H1 (cell line): ENCODE measurements around the gene LOC128125822.

ENCODE experiments used
- CTCF ChIA-PET: fragments of 300-600 bp; sonication (Branson Sonifier 250); formaldehyde crosslinking; loops from one replicate; lab custom pipeline; 2021; ENCODE audit not compliant: partially characterized antibody; lab: Charles Lee
- POLR2A ChIA-PET: fragments of 300-600 bp; sonication (Branson Sonifier 250); formaldehyde crosslinking; loops from one replicate; lab custom pipeline; 2021; ENCODE audit warnings: inconsistent platforms; ENCODE audit not compliant: partially characterized antibody; lab: Charles Lee
- DNase-seq, 2 experiments: peaks; one replicate each; pipeline versions ENCODE4 v3.0.0 to v3.0.0-alpha.2; 2010 to 2022; ENCODE audit warnings: low spot score in 2 of 2, low read depth in 1 of 2, mixed read lengths in 1 of 2
- FAIRE-seq: peaks from 2 replicates; lab custom pipeline; 2011; peaks lifted over from hg19 to GRCh38; lab: Jason Lieb, UNC
- H2AFZ ChIP-seq: 2 replicates; pipeline ENCODE4 v1.8.1; 2012; ENCODE audit warnings: low read length, inconsistent platforms
- H2AK5ac ChIP-seq: 2 replicates; pipeline ENCODE4 v1.6.1; 2013; ENCODE audit warnings: low read depth, low read length
- H2BK120ac ChIP-seq: replicated peaks from 2 replicates; pipeline ENCODE3; 2013; ENCODE audit warnings: low read depth, low read length, inconsistent platforms
- H2BK12ac ChIP-seq: 2 replicates; pipeline ENCODE4 v1.6.1; 2013; ENCODE audit warnings: low read depth, low read length
- H2BK15ac ChIP-seq: 2 replicates; pipeline ENCODE4 v1.6.1; 2013; ENCODE audit warnings: low read length
- H2BK20ac ChIP-seq: 2 replicates; pipeline ENCODE4 v1.6.1; 2013; ENCODE audit warnings: low read length
- H2BK5ac ChIP-seq: 2 replicates; pipeline ENCODE4 v1.6.1; 2013; ENCODE audit warnings: low read depth, low read length
- H3K14ac ChIP-seq: 2 replicates; pipeline ENCODE4 v1.6.1; 2013; ENCODE audit warnings: inconsistent platforms; ENCODE audit not compliant: insufficient read length
- H3K18ac ChIP-seq: 2 replicates; pipeline ENCODE4 v1.6.1; 2013; ENCODE audit warnings: low read length; ENCODE audit errors: extremely low read depth
- H3K23ac ChIP-seq: 2 replicates; pipeline ENCODE4 v1.6.1; 2013; ENCODE audit warnings: inconsistent platforms; ENCODE audit not compliant: insufficient read length
- H3K23me2 ChIP-seq: 2 replicates; pipeline ENCODE4 v1.6.1; 2013; ENCODE audit warnings: low read depth, low read length
- H3K27ac ChIP-seq: 2 replicates; pipeline ENCODE4 v1.6.1; 2011; ENCODE audit warnings: low read depth, low read length, inconsistent platforms
- H3K27me3 ChIP-seq, 4 experiments: replicated peaks in 1 of 4; 1 replicate in 1 of 4; 2 replicates in 3 of 4; pipeline versions ENCODE4 v1.6.1 to v1.8.1; 2011 to 2013; ENCODE audit warnings: low read length in 3 of 4, mild to moderate bottlenecking in 3 of 4, inconsistent platforms in 2 of 4, mixed read lengths in 2 of 4, moderate library complexity in 1 of 4; ENCODE audit not compliant: control insufficient read depth in 3 of 4, insufficient read depth in 3 of 4; ENCODE audit errors: extremely low read depth in 1 of 4
- H3K36me3 ChIP-seq, 4 experiments: 2 replicates each; pipeline versions ENCODE4 v1.6.1 to v1.8.1; 2011 to 2013; ENCODE audit warnings: mild to moderate bottlenecking in 4 of 4, low read length in 3 of 4, moderate library complexity in 2 of 4, control low read depth in 1 of 4, inconsistent platforms in 1 of 4; ENCODE audit not compliant: insufficient read depth in 4 of 4, control insufficient read depth in 2 of 4
- H3K4ac ChIP-seq: replicated peaks from 2 replicates; pipeline ENCODE3; 2013; ENCODE audit warnings: low read length, low read depth, mixed read lengths, inconsistent platforms; ENCODE audit not compliant: insufficient read length
- H3K4me1 ChIP-seq, 4 experiments: replicated peaks in 1 of 4; 1 replicate in 1 of 4; 2 replicates in 3 of 4; pipeline versions ENCODE4 v1.6.1 to v1.8.1; 2011 to 2013; ENCODE audit warnings: low read length in 3 of 4, inconsistent platforms in 2 of 4, mixed read lengths in 1 of 4; ENCODE audit not compliant: insufficient read depth in 4 of 4, control insufficient read depth in 3 of 4
- H3K4me2 ChIP-seq, 2 experiments: 2 replicates each; pipeline versions ENCODE4 v1.6.1 to v1.8.1; 2011 to 2013; ENCODE audit warnings: low read depth in 2 of 2, low read length in 2 of 2, control low read depth in 1 of 2, inconsistent platforms in 1 of 2, mild to moderate bottlenecking in 1 of 2; ENCODE audit not compliant: insufficient read depth in 1 of 2
- H3K4me3 ChIP-seq, 4 experiments: fragments of 200-600, 300-600 bp in 1 of 4; sonication (generic), shearing (Covaris generic), sonication (Bioruptor Twin) in 1 of 4; 2 replicates each; pipeline versions ENCODE4 v1.5.1 to v1.8.1; 2011 to 2016; ENCODE audit warnings: low read length in 4 of 4, low read depth in 3 of 4, control low read depth in 2 of 4, inconsistent platforms in 2 of 4, mild to moderate bottlenecking in 2 of 4, mixed read lengths in 1 of 4, moderate library complexity in 1 of 4; ENCODE audit not compliant: insufficient read depth in 2 of 4; ENCODE audit errors: extremely low read depth in 1 of 4
- H3K56ac ChIP-seq: replicated peaks from 2 replicates; pipeline ENCODE3; 2013; ENCODE audit warnings: low read depth, mild to moderate bottlenecking, mixed read lengths, low read length, inconsistent platforms; ENCODE audit not compliant: insufficient read length
- H3K79me1 ChIP-seq: 2 replicates; pipeline ENCODE4 v1.6.1; 2013; ENCODE audit warnings: low read depth, low read length, control low read depth
- H3K79me2 ChIP-seq, 2 experiments: 2 replicates each; pipeline versions ENCODE4 v1.6.1 to v1.8.1; 2012 to 2013; ENCODE audit warnings: low read length in 2 of 2, mild to moderate bottlenecking in 2 of 2, inconsistent platforms in 1 of 2; ENCODE audit not compliant: insufficient read depth in 2 of 2, control insufficient read depth in 1 of 2
- H3K9ac ChIP-seq, 4 experiments: replicated peaks in 1 of 4; 1 replicate in 1 of 4; 2 replicates in 3 of 4; pipeline versions ENCODE4 v1.6.1 to v1.8.1; 2011 to 2013; ENCODE audit warnings: low read depth in 3 of 4, low read length in 3 of 4, control low read depth in 2 of 4, mild to moderate bottlenecking in 2 of 4, moderate library complexity in 2 of 4, inconsistent platforms in 1 of 4; ENCODE audit errors: extremely low read depth in 1 of 4
- H3K9me3 ChIP-seq, 2 experiments: 2 replicates each; pipeline versions ENCODE4 v1.6.1 to v1.8.1; 2012 to 2013; ENCODE audit warnings: mild to moderate bottlenecking in 2 of 2, moderate library complexity in 2 of 2, control low read depth in 1 of 2, inconsistent platforms in 1 of 2, low read depth in 1 of 2, low read length in 1 of 2, mixed read lengths in 1 of 2; ENCODE audit not compliant: insufficient read depth in 2 of 2
- H4K20me1 ChIP-seq, 2 experiments: replicated peaks in 1 of 2; 2 replicates each; pipeline versions ENCODE3 to v1.8.1; 2011 to 2013; ENCODE audit warnings: inconsistent platforms in 2 of 2, low read length in 2 of 2, mild to moderate bottlenecking in 1 of 2; ENCODE audit not compliant: insufficient read depth in 2 of 2, control insufficient read depth in 1 of 2
- H4K5ac ChIP-seq: 2 replicates; pipeline ENCODE4 v1.6.1; 2013; ENCODE audit warnings: low read length, low read depth, mixed read lengths, inconsistent platforms; ENCODE audit not compliant: insufficient read length
- H4K8ac ChIP-seq: 2 replicates; pipeline ENCODE4 v1.8.0; 2013; ENCODE audit warnings: mild to moderate bottlenecking, moderate library complexity, low read length, inconsistent platforms; ENCODE audit not compliant: insufficient read depth; ENCODE audit errors: extremely low read depth
- H4K91ac ChIP-seq: replicated peaks from 2 replicates; pipeline ENCODE3; 2013; ENCODE audit warnings: low read length, mixed read lengths, inconsistent platforms; ENCODE audit not compliant: insufficient read length
- CREB1 ChIP-seq: IDR thresholded peaks from 2 replicates; pipeline ENCODE4 v1.6.1; 2012; ENCODE audit warnings: inconsistent platforms
- CTBP2 ChIP-seq: IDR thresholded peaks from 2 replicates; pipeline ENCODE4 v1.7.0; 2011; ENCODE audit warnings: borderline replicate concordance, mild to moderate bottlenecking, moderate library complexity, mixed read lengths, low read length; ENCODE audit not compliant: insufficient read depth, insufficient read length
- EZH2 ChIP-seq: fragments of 200-600 bp; sonication (generic); IDR thresholded peaks from 2 replicates; pipeline ENCODE4 v1.7.1; 2012; ENCODE audit warnings: low read depth, mild to moderate bottlenecking, moderate library complexity, low read length, inconsistent platforms; ENCODE audit not compliant: severe bottlenecking
- FOSL1 ChIP-seq: IDR thresholded peaks from 2 replicates; pipeline ENCODE4 v1.6.1; 2011; ENCODE audit warnings: mild to moderate bottlenecking, low read depth, low read length, moderate library complexity; ENCODE audit not compliant: insufficient read depth
- GTF2F1 ChIP-seq: IDR thresholded peaks from 2 replicates; pipeline ENCODE4 v1.6.1; 2012; ENCODE audit warnings: low read depth, low read length, improper control_type of control experiment, borderline replicate concordance
- RNF2 ChIP-seq: fragments of 200-900, 300-1000 bp; sonication (generic); IDR thresholded peaks from 2 replicates; pipeline ENCODE4 v1.7.1; 2016; ENCODE audit warnings: borderline replicate concordance, low read depth, mild to moderate bottlenecking, antibody characterized with exemption, low read length; ENCODE audit not compliant: poor library complexity, severe bottlenecking; ENCODE audit errors: missing control alignments
- SAP30 ChIP-seq: fragments of 300-600 bp; sonication (generic); IDR thresholded peaks from 2 replicates; pipeline ENCODE4 v1.7.1; 2012; ENCODE audit warnings: low read length, moderate library complexity, mild to moderate bottlenecking, inconsistent platforms; ENCODE audit not compliant: insufficient read depth, insufficient replicate concordance
- TBP ChIP-seq: IDR thresholded peaks from 2 replicates; pipeline ENCODE4 v1.6.1; 2011; ENCODE audit warnings: low read depth, low read length, improper control_type of control experiment
- ZNF274 ChIP-seq: IDR thresholded peaks from 2 replicates; pipeline ENCODE4 v1.7.0; 2012; ENCODE audit warnings: low read length, borderline replicate concordance; ENCODE audit errors: extremely low read depth
- WGBS, 2 experiments: shearing (Covaris generic) in 1 of 2; methylation state at CpG; one replicate each; pipeline versions ENCODE4 v1.1.6 to v1.1.7; 2013 to 2015; ENCODE audit warnings: low lambda C conversion rate in 2 of 2, mixed read lengths in 2 of 2, inconsistent platforms in 1 of 2, low coverage in 1 of 2, missing lambda C conversion rate in 1 of 2; ENCODE audit not compliant: insufficient replicate concordance in 2 of 2, insufficient coverage in 1 of 2, insufficient read length in 1 of 2; ENCODE audit errors: extremely low coverage in 1 of 2, missing lambda C conversion rate in 1 of 2; 5-methylcytosine and 5-hydroxymethylcytosine counted together

Gene LOC128125822

DNA sequence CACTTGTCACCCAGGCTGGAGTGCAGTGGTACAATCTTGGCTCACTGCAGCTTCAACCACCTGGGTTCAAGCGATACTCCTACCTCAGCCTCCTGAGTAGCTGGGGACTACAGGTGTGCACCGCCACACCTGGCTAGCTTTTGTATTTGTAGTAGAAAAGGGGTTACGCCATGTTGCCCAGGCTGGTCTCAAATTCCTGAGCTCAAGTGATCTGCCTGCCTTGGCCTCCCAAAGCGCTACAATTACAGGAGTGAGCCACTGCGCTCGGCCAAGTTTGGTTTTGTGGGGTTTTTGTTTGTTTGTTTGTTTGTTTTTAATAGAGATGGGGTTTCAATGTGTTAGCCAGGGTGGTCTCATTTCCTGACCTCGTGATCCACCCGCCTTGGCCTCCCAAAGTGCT, 12.3 kb downstream of the LOC128125822 start:
- Histone ChIP-seq H3K4me1 (no peaks in the 10 kb centered on the region), H2BK5ac (no peak overlapping the region), H2BK12ac (no peak overlapping the region), H3K14ac (no peak overlapping the region), H3K4ac (no peak overlapping the region), H3K79me2 (no peaks in the 10 kb centered on the region), H3K79me1 (no peaks in the 10 kb centered on the region), H3K23ac (no peak overlapping the region), H3K23me2 (no peaks in the 10 kb centered on the region), H3K4me2 (no peak overlapping the region), H3K9me3 (no peaks in the 10 kb centered on the region), H2BK15ac (no peak overlapping the region), H3K56ac (no peak overlapping the region), H3K4me3 (no peak overlapping the region), H3K9ac (no peak overlapping the region), H3K18ac (no peak overlapping the region), H4K91ac (no peak overlapping the region), H3K36me3 (peaks cover 9 to 34% (median 19%) of the 10 kb centered on the region in 4 experiments; a peak in 7 of 8 replicates), H2BK120ac (no peak overlapping the region), H3K27ac (no peak overlapping the region), H3K27me3 (no peaks in the 10 kb centered on the region), H2BK20ac (no peak overlapping the region), H2AK5ac (no peak overlapping the region), H4K20me1 (no peaks in the 10 kb centered on the region), H2AFZ (no peak overlapping the region), H4K5ac (no peak overlapping the region), H4K8ac (no peak overlapping the region; the same call in 1 of the 2 replicates)
- 95% methylated on average over 8 of the region's 8 CpGs; no CpG with 5 or more reads in 1 of the 2 experiments for WGBS, 2 experiments
- CTCF ChIA-PET, result interaction anchor here (1.7 to 2.7 kb wide), 3 partner anchors 9 to 14 kb away, joined by 5 to 8 read pairs (median 7); no protein-coding TSS in a partner anchor
- FAIRE-seq (no peak), DNase-seq (no peak)
- no peak for TF ChIP-seq RNF2
- no peak for TF ChIP-seq FOSL1
- no peak for TF ChIP-seq TBP
- TF ChIP-seq SAP30, result no peak
- TF ChIP-seq CREB1, result no peak
- TF ChIP-seq GTF2F1, result no peak
- no peak for TF ChIP-seq EZH2
- TF ChIP-seq CTBP2, result no peak
- no peak for TF ChIP-seq ZNF274
- POLR2A ChIA-PET, result interaction anchor here (0.9 to 4.7 kb wide), 4 partner anchors 8 to 117 kb away, joined by 3 to 33 read pairs (median 14); no protein-coding TSS in a partner anchor
